ENCODE results near the gene ABCA7.

DNA sequence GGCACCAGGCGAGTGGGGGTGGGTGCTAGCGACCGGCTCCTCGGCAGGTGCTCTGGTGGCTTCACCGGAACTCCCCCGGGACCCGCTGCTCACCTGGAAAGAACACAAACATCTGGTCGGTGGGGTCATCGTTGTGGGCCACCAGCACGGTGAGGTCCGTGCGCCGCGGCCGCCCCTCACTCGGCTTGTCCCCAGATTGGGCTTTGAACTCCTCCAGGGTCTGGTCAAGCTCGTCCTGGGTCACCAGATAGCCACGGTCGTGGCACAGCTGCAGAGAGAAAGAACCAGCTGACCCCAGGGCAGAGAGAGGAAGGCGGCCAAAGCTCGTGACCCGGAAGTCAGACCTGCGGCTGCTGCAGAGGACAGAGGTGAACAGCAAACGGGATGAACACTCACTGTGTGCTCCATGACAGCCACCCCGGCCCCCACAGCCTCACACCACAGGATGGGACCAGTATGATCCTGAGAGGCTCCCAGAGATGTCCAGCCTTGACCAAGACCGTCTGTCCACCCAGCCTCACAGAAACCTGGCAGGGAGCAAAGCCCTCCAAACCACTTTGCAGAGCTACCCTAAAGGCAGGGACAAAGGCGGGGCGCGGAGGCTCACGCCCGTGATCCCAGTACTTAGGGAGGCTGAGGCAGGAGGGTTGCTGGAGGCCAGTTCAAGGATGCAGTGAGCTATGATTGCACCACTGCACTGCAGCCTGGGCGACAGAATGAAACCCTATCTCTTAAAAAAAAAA, 54.1 kb downstream of the ABCA7 start:
- TF ChIP-seq, protein P1, sequence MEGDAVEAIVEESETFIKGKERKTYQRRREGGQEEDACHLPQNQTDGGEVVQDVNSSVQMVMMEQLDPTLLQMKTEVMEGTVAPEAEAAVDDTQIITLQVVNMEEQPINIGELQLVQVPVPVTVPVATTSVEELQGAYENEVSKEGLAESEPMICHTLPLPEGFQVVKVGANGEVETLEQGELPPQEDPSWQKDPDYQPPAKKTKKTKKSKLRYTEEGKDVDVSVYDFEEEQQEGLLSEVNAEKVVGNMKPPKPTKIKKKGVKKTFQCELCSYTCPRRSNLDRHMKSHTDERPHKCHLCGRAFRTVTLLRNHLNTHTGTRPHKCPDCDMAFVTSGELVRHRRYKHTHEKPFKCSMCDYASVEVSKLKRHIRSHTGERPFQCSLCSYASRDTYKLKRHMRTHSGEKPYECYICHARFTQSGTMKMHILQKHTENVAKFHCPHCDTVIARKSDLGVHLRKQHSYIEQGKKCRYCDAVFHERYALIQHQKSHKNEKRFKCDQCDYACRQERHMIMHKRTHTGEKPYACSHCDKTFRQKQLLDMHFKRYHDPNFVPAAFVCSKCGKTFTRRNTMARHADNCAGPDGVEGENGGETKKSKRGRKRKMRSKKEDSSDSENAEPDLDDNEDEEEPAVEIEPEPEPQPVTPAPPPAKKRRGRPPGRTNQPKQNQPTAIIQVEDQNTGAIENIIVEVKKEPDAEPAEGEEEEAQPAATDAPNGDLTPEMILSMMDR (IDR thresholded peaks at IDR 0.05; ENCODE audit: low read depth, low read length, poor library complexity, severe bottlenecking): no peak
- TF ChIP-seq EZH2phosphoT487 (IDR thresholded peaks at IDR 0.05; ENCODE audit: borderline replicate concordance, low read length): no peak

Measured in DOHH2 (cell line).